Loucy (cell line): ENCODE measurements around the gene CCDC191.

Source experiments
- H2AFZ ChIP-seq: fragments of 200-600 bp; sonication (generic); 2 replicates; pipeline ENCODE4 v1.6.0; 2016; ENCODE audit warnings: antibody characterized with exemption, mild to moderate bottlenecking, low read length, moderate library complexity
- H3F3A ChIP-seq: fragments of 200-600 bp; 2 replicates; pipeline ENCODE4 v1.6.0; 2016; ENCODE audit warnings: antibody characterized with exemption, low read depth, mild to moderate bottlenecking
- H3K27me3 ChIP-seq: fragments of 200-600 bp; sonication (generic); 2 replicates; pipeline ENCODE4 v1.6.1; 2014; ENCODE audit warnings: low read length, mild to moderate bottlenecking; ENCODE audit not compliant: insufficient read depth, poor library complexity, severe bottlenecking
- H3K36me3 ChIP-seq: fragments of 200-600 bp; sonication (generic); 2 replicates; pipeline ENCODE4 v1.6.1; 2016; ENCODE audit warnings: low read length; ENCODE audit not compliant: insufficient read depth
- H3K4me1 ChIP-seq: fragments of 200-600 bp; sonication (generic); 2 replicates; pipeline ENCODE4 v1.5.1; 2014; ENCODE audit warnings: low read length, mild to moderate bottlenecking; ENCODE audit not compliant: insufficient read depth, poor library complexity, severe bottlenecking
- H3K4me2 ChIP-seq: fragments of 200-600 bp; sonication (generic); 2 replicates; pipeline ENCODE4 v1.6.0; 2014; ENCODE audit warnings: antibody characterized with exemption, low read length, low read depth, mild to moderate bottlenecking; ENCODE audit not compliant: poor library complexity, severe bottlenecking
- H3K4me3 ChIP-seq: fragments of 200-600 bp; sonication (generic); 2 replicates; pipeline ENCODE4 v1.5.1; 2014; ENCODE audit warnings: low read length, mild to moderate bottlenecking, mixed read lengths; ENCODE audit not compliant: poor library complexity, severe bottlenecking
- H3K79me2 ChIP-seq: fragments of 200-600 bp; sonication (generic); 2 replicates; pipeline ENCODE4 v1.6.1; 2014; ENCODE audit warnings: low read length; ENCODE audit not compliant: insufficient read depth
- H3K9ac ChIP-seq: fragments of 200-600 bp; sonication (generic); 2 replicates; pipeline ENCODE4 v1.6.0; 2014; ENCODE audit warnings: mild to moderate bottlenecking, low read depth, low read length, moderate library complexity; ENCODE audit not compliant: poor library complexity, severe bottlenecking
- H3K9me2 ChIP-seq: fragments of 200-600 bp; sonication (generic); replicated peaks from 2 replicates; pipeline ENCODE4 v1.6.1; 2016; ENCODE audit warnings: low read depth, low read length, mixed read lengths
- H3K9me3 ChIP-seq: fragments of 200-600 bp; sonication (generic); 2 replicates; pipeline ENCODE4 v1.6.1; 2014; ENCODE audit warnings: mild to moderate bottlenecking, antibody characterized with exemption, low read length, low read depth; ENCODE audit not compliant: insufficient read depth
- H4K20me1 ChIP-seq: fragments of 200-600 bp; sonication (generic); 2 replicates; pipeline ENCODE4 v1.6.0; 2014; ENCODE audit warnings: antibody characterized with exemption, low read length, mild to moderate bottlenecking; ENCODE audit not compliant: insufficient read depth, poor library complexity, severe bottlenecking
- EZH2phosphoT487 ChIP-seq: fragments of 200-600 bp; IDR thresholded peaks from 2 replicates; pipeline ENCODE4 v1.6.1; 2018; ENCODE audit warnings: antibody characterized with exemption, mild to moderate bottlenecking, moderate library complexity, borderline replicate concordance
- TF ChIP-seq, protein P1 (sequence below): fragments of 200-600 bp; sonication (generic); conservative IDR thresholded peaks from 2 replicates; pipeline ENCODE4 v1.5.1; 2014; ENCODE audit warnings: mild to moderate bottlenecking, antibody characterized with exemption, low read length

The CCDC191 gene

DNA sequence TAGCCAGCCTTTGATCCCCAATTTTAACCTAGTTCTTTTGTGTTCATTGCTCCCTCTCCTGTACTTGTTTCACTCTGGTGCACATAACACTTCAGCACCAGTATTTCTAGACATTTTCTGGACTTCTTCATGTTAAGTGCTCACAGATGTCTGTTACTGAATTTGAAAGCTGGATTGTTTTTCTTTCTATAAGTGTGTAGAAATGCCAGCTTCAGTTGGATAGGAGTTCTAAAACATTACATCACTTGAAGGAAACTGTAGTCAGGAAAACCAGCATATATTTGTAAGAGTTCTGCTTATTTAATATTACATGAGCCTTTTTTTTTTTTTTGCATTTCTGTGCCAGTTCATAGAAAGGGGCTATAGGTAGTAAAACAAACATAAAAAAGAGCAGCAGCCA is 21.8 kb upstream of the CCDC191 start:
- no peaks in the 10 kb centered on the region for H3K9me3 ChIP-seq
- no peaks in the 10 kb centered on the region for H3K4me1 ChIP-seq
- no peak for TF ChIP-seq EZH2phosphoT487
- TF ChIP-seq, protein P1, sequence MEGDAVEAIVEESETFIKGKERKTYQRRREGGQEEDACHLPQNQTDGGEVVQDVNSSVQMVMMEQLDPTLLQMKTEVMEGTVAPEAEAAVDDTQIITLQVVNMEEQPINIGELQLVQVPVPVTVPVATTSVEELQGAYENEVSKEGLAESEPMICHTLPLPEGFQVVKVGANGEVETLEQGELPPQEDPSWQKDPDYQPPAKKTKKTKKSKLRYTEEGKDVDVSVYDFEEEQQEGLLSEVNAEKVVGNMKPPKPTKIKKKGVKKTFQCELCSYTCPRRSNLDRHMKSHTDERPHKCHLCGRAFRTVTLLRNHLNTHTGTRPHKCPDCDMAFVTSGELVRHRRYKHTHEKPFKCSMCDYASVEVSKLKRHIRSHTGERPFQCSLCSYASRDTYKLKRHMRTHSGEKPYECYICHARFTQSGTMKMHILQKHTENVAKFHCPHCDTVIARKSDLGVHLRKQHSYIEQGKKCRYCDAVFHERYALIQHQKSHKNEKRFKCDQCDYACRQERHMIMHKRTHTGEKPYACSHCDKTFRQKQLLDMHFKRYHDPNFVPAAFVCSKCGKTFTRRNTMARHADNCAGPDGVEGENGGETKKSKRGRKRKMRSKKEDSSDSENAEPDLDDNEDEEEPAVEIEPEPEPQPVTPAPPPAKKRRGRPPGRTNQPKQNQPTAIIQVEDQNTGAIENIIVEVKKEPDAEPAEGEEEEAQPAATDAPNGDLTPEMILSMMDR: no peak
- H3F3A ChIP-seq: no peaks in the 10 kb centered on the region
- H3K9ac ChIP-seq: no peak overlapping the region
- no peaks in the 10 kb centered on the region for H4K20me1 ChIP-seq
- H3K4me2 ChIP-seq: no peak overlapping the region
- peaks cover 92% of the 10 kb centered on the region for H3K36me3 ChIP-seq
- no peak overlapping the region for H2AFZ ChIP-seq
- H3K79me2 ChIP-seq: no peaks in the 10 kb centered on the region
- no peaks in the 10 kb centered on the region for H3K27me3 ChIP-seq
- H3K4me3 ChIP-seq: no peak overlapping the region
- H3K9me2 ChIP-seq: no peaks in the 10 kb centered on the region

DNA sequence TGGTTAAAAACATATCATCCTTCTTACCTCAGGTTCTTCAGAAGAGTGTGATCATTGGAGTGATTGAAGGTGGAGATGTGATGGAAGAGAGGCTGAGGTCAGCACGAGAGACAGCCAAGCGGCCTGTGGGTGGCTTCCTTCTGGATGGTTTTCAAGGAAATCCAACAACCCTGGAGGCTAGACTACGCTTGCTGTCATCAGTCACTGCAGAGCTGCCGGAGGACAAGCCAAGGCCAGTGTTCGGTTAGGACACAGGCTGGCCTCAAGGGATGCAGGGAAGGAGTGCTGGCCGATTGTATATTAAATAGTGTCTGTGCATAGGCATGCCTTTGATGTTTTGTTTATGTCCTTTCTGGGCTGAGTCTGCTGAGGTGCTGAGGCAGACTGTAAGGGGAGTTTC is 20.4 kb upstream of the CCDC191 start:
- Histone ChIP-seq H3K27me3 (no peaks in the 10 kb centered on the region), H3K9me2 (no peaks in the 10 kb centered on the region), H3F3A (no peaks in the 10 kb centered on the region), H3K4me3 (no peak overlapping the region), H3K4me2 (no peak overlapping the region), H3K36me3 (peaks cover 94% of the 10 kb centered on the region), H3K79me2 (no peaks in the 10 kb centered on the region), H4K20me1 (no peaks in the 10 kb centered on the region), H3K4me1 (no peaks in the 10 kb centered on the region), H3K9me3 (no peaks in the 10 kb centered on the region), H3K9ac (no peak overlapping the region), H2AFZ (no peak overlapping the region)
- no peak for TF ChIP-seq EZH2phosphoT487
- TF ChIP-seq, protein P1: no peak

DNA sequence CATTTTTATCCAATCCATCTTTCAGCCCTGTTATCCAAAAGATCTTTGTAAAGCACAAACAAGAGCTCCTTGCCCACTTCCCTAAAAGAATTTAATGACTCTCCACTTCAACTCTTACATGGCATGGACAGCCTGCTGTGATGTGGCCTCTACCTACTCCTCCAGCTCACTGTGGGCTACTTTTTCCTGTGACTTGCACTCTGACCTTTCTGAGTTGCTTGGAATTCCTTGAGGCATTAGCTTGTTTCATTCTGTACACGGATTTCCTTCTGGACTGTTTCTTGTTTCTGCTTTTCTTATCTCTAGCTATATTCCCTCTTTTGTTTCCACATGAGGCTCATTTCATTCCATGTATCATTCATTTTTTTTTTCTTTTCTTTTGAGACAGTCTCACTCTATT is 15.5 kb upstream of the CCDC191 start:
- Histone ChIP-seq H4K20me1 (no peaks in the 10 kb centered on the region), H3K9ac (no peak overlapping the region), H3K9me2 (no peaks in the 10 kb centered on the region), H3K4me3 (no peak overlapping the region), H3K36me3 (peaks cover 89% of the 10 kb centered on the region), H3K9me3 (no peaks in the 10 kb centered on the region), H3K27me3 (no peaks in the 10 kb centered on the region), H2AFZ (no peak overlapping the region), H3K4me2 (no peak overlapping the region), H3K4me1 (no peaks in the 10 kb centered on the region), H3K79me2 (no peaks in the 10 kb centered on the region), H3F3A (no peaks in the 10 kb centered on the region)
- no peak for TF ChIP-seq EZH2phosphoT487
- TF ChIP-seq, protein P1: no peak
